NCI-H2227 (cell line): ENCODE results near the gene EFCAB5.
"Not testable (repeated sequence)": the region's sequence is repeated elsewhere in the genome, so short reads cannot be mapped to it uniquely, and the experiment has no call there.

Source experiments
- DNase-seq: peaks from one replicate; lab custom pipeline; 2025; ENCODE audit not compliant: unreplicated experiment; lab: John Stamatoyannopoulos, UW

Gene EFCAB5

DNA sequence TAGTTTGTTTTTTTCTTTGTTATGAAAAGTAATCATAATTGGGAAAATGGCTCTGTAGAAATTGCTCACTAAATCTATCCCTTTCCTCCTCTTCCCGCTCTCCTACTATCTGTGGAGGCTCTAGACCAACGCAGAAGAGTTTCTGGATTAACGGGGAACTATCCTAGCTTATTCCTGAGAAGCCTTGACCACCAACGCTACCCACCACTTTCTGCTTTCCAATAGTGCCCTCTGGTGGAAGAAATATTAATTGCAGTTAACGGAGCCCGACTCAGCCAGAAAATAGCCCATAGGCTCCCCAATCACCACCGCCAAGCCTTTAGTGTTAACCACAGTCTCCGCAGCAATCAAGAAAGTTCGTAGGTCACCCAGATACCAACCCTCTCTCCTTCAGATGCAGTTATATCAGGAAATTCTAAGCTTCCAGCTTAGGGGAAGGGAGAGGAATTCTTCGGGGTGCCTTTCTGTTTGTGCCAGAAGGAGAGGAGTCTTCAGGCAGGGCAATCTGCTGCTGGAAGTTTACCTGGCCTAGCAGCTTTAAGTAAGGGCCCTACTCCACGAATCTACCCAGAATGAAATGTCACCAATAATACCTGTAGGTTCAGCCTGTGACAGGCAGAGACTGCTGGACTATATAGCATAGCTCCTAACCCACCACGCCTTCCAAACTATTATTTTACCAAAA lies 152.2 kb downstream of the EFCAB5 start:
- DNase-seq: peak; percentile 71

DNA sequence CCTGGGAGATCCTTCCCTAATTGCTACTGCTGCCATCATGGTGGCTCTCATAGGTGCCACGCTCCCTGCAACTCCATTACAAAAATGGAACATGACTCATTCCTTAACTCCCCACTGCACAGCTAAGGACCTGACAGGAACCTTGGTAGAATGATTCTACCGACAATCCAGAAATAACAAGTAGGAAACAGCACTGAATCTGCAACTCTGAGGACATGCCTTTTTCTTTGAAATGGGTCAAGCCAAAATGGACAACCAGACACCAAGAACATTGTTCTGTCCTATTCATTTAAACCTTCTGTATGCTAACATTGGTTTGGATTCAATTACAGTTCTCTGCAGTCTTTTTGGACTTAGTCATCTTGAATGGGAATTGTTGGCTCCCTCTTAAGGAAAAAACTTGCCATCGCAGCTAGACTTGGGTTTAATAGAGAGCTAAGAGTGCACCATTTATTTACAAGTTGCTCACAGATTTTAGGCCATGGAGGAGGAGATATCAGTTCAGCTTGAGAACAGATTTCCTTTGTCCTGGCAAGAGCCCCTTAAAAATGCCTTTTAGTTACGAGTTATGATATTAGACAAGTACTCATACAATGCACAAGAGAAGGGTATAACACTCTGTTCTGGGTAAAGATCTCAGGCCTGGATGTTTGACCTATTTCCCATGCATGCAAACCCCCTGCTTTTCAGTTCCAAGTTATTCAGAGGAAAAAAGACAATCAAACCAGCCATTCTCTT lies 154.2 kb downstream of the EFCAB5 start:
- DNase-seq: peak; percentile 25

GRCh38 chr17:30101686-30102390 lies 160.4 kb downstream of the EFCAB5 start:
- DNase-seq: no peak

GRCh38 chr17:30103921-30104320 lies 162.5 kb downstream of the EFCAB5 start:
- DNase-seq: no peak

DNA sequence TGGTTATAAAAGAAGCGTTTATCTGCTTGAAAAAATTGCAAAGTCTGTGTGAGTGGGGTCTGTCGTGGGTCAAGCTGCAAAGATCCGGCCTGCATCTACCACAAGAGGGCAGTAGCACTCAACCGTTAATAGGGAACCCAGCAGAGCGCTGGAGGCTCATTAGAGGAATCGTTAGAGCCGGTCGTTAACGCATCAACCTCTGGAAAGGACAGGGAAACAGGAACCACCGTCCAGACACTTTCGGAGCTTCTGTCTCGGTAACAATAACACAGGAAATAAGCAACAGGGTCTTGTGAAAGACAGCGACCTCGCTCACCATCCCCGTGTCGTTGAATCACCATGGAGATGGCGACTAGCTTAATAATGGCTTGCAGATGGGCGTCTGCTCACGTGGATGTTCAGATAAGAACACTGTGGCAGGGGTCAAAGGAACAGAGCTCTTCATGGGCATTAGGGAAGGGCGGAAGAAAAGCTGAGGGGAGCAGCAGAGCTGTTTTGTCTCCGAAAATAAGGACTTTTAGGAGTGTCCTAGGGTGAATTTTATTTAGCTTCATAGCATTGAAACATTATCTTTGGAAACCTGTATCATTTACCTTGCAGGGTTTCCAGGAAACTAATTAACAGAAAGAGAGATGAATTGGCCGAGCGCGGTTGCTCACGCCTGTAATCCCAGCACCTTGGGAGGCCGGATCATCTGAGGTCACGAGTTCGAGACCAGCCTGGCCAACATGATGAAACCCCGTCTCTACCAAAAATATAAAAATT lies 163.3 kb downstream of the EFCAB5 start:
- DNase-seq: peak; percentile 95

DNA sequence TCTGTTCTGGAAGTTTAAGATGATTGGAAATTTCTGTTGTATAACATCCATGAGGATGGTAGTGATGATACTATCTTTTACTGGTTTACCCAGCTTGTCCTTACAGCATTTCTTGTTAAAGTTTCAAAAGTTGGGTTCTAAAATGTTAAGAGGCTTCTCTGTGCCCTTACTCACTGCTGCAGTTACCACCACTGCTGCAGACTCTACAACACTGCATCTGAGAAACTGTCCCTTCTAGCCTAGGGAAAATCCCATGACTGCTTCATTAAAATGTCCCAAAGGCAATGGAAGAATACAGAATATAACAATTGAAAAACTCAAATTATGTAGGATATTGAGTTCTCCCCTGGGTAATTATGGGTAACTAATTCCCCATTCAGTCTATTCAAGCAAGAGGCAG lies 171.4 kb downstream of the EFCAB5 start:
- DNase-seq: no peak

- no peak for DNase-seq
Observed at GRCh38 chr17:30113213-30113612, 171.8 kb downstream of the EFCAB5 start.

GRCh38 chr17:30116345-30116660 lies 174.9 kb downstream of the EFCAB5 start:
- DNase-seq: no peak

DNA sequence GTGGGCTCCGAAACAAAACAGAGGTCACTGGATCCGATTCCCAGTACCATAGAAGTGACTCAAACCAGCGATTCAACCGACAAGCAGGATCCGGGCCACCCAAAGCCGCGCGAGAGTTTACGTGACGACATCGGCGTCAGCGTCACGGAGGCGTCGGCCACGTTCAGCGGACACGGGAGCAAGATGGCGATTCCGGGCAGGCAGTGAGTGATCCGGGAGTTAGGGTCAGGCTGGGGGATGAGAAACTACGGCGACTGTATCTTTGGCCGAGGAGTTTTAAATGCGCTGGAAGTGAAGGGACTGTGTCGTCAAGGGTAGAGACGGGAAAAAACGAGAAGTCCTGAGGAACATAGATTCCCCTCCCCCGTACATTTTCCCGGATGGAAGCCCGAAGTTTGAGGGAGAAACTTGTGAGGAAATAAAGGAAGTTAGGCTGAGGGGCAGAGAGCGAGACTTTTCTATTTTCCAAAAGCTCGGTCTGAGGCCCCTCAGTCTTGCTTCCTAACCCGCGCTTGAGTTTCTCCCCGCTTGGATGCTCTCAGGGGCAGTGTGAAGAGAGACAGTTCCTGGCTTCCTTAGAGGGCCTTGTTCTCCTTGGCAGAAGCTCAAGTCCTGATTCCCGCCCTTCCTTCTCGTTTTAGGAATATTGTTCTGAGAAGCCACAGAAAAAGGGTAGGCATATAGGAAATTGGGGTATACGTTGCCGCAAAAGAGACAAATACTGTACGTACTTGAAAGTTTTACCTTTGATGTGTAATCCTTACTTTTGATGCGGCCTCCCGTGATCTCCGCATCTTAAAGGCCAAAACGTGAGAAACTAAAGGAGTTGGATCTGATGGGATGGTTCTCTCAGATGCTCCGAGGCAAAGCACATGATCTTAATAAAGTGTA lies 175.5 kb downstream of the EFCAB5 start, which contains the start of gene NSRP1:
Gene NSRP1, plus strand, starts transcription at position 156 of the 891 bp plus-strand sequence. Its CDS starts 28 bp downstream, at position 184.
- DNase-seq: peak; percentile 92

GRCh38 chr17:30117675-30118081 lies 176.2 kb downstream of the EFCAB5 start:
- DNase-seq: no peak

DNA sequence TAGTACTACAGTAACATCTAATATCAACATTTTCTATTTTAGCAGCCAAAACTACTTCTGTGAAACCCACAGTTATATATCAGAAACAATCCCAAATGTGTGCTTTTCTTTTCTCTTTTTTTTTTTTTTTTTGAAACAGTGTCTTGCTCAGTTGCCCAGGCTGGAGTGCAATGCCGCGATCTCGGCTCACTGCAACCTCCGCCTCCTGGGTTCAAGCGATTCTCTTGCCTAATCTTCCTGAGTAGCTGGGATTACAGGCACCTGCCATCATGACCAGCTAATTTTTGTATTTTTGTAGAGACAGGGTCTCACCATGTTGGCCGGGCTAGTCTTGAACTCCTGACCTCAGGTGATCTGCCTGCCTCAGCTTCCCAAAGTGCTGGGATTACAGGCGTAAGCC lies 177.2 kb downstream of the EFCAB5 start:
- DNase-seq: not testable (repeated sequence)

- DNase-seq: no peak
Observed at GRCh38 chr17:30124273-30124796, 182.9 kb downstream of the EFCAB5 start.

DNA sequence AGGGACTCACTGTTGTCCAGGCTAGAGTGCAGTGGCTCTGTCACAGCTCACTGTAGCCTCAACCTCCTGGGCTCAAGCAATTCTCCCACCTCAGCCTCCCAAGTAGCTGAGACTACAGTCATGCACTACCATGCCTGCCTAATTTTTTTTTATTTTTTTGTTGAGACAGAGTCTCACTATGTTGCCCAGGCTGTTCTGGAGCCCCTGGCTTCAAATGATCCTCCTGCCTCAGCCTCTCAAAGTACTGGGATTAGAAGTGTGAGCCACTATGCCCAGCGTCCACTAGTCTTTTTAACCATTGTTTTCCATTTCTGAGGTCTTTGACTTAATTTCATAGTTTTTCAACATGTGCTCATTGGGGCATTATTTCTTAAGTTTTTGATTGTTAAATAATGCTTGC lies 188.7 kb downstream of the EFCAB5 start:
- DNase-seq: no peak

DNA sequence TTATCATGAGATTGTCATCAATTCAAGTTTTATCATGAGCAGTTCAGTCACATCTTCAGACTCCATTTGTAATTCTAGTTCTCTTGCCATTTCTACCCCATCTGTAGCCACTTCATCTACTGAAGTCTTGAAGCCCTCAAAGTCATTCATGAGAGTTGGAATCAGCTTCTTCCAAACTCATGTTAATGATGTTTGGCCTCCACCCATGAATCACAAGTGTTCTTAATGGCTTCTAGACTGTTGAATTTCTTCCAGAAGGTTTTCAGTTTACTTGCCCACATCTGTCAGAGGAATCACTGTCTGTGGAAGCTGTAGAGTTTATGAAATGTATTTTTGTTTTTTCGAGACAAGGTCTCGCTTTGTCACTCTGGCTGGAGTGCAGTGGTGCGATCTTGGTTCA lies 191.2 kb downstream of the EFCAB5 start:
- DNase-seq: no peak

- DNase-seq: no peak
Observed at GRCh38 chr17:30133197-30133596, 191.8 kb downstream of the EFCAB5 start.

- DNase-seq: no peak
Observed at GRCh38 chr17:30134551-30134950, 193.1 kb downstream of the EFCAB5 start.

DNA sequence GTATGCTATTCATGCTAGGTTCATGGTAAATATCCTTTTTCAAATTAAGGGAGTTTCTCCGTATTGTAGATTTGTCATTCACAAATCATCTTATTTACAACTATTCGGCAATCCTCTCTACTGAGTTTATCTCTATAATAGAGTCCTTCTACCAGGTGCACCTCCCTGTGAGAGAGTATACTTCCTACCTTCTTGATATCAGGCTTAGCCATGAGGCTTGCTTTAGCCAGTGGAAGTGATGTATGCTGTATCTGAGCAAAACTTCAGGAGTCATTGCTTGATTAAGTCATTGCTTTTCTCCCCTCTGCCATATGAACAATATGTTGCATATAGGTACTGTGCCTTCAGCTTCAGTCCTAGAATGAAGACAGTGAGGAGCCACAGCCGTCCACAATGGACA lies 195.7 kb downstream of the EFCAB5 start:
- DNase-seq: no peak

DNA sequence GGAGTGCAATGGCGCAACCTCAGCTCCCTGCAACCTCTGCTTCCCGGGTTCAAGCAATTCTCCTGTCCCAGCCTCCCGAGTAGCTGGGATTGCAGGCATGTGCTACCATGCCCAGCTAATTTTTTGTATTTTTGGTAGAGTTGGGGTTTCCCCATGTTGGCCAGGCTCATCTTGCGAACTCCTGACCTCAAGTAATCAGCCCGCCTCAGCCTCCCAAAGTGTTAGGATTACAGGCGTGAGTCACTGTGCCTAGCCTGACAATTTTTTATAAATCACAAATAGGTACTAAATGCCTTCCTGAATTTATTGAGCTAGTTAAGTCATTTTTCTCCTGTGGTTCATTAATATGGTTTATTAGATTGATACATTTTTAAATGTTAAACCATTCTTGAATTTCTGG lies 206.4 kb downstream of the EFCAB5 start:
- DNase-seq: not testable (repeated sequence)

GRCh38 chr17:30148376-30148775 lies 206.9 kb downstream of the EFCAB5 start:
- no peak for DNase-seq

DNA sequence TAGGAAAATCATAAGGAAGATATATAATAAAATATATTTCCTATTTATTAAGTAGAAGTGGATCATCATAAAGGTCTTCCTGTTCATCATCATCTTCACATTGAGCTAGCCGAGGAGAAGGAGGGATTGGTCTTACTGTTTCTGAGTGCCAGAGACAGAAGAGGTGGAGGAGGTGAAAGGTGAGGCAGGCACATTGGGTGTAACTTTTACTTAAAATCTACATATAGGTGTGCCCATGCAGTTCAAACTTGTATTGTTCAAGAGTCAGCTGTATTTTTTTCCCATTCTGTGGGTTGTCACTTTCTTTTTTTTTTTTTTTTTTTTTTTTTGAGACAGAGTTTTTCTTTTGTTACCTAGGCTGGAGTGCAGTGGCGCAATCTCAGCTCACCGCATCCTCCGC lies 210.0 kb downstream of the EFCAB5 start:
- no peak for DNase-seq
